Muscle of leg (tissue), 11 donors: ENCODE data around the gene ZNF213. TPM values are rescaled to one million over a fixed set of nuclear protein-coding genes. Genes with fewer than 3 reads are reported as not detected.
A peak's percentile ranks its signal among the peaks of the same experiment; 100 is the strongest.
"Not testable (repeated sequence)": the region's sequence is repeated elsewhere in the genome, so short reads cannot be mapped to it uniquely, and the experiment has no call there.

ENCODE experiments used
- DNase-seq: peaks from one replicate; pipeline ENCODE4 v3.0.0; 2013
- H3K27ac ChIP-seq: one replicate; pipeline ENCODE4 v1.5.1; 2013; ENCODE audit warnings: mild to moderate bottlenecking, low read length, control low read depth
- H3K27me3 ChIP-seq: one replicate; pipeline ENCODE4 v1.6.1; 2013; ENCODE audit warnings: low read length; ENCODE audit not compliant: control insufficient read depth, insufficient read depth
- H3K36me3 ChIP-seq: one replicate; pipeline ENCODE4 v1.6.1; 2013; ENCODE audit warnings: low read length; ENCODE audit not compliant: control insufficient read depth, insufficient read depth
- H3K4me1 ChIP-seq: one replicate; pipeline ENCODE4 v1.6.1; 2013; ENCODE audit warnings: low read length; ENCODE audit not compliant: control insufficient read depth, insufficient read depth
- H3K4me3 ChIP-seq: one replicate; pipeline ENCODE4 v1.5.1; 2013; ENCODE audit warnings: low read length, control low read depth
- H3K9me3 ChIP-seq: replicated peaks from 2 replicates; pipeline ENCODE4 v1.6.1; 2013; ENCODE audit warnings: low read depth, low read length; ENCODE audit not compliant: control insufficient read depth
- WGBS: methylation state at CpG from one replicate; pipeline ENCODE4 v1.1.5; 2013; ENCODE audit warnings: missing lambda C conversion rate; ENCODE audit not compliant: insufficient coverage; 5-methylcytosine and 5-hydroxymethylcytosine counted together
- polyA plus RNA-seq, 8 donors: library from polyadenylated mRNA; unstranded; fragments of 120-200 nt; gene quantifications; one replicate each; pipeline versions ENCODE4 v1.2.1 to v1.2.3, GENCODE V29; 2013; ENCODE audit warnings: inconsistent platforms in 1 of 8, low replicate concordance in 1 of 8; ENCODE audit not compliant: insufficient read length in 8 of 8, insufficient read depth in 1 of 8
- total RNA-seq: library from RNA; stranded (reverse); fragments of 120-200 nt; gene quantifications from one replicate; pipeline ENCODE4 v1.2.4, GENCODE V29; 2013

Gene ZNF213
- total and polyA plus RNA-seq, 9 donors = 3.1 to 14.0 (median 11.4) TPM

DNA sequence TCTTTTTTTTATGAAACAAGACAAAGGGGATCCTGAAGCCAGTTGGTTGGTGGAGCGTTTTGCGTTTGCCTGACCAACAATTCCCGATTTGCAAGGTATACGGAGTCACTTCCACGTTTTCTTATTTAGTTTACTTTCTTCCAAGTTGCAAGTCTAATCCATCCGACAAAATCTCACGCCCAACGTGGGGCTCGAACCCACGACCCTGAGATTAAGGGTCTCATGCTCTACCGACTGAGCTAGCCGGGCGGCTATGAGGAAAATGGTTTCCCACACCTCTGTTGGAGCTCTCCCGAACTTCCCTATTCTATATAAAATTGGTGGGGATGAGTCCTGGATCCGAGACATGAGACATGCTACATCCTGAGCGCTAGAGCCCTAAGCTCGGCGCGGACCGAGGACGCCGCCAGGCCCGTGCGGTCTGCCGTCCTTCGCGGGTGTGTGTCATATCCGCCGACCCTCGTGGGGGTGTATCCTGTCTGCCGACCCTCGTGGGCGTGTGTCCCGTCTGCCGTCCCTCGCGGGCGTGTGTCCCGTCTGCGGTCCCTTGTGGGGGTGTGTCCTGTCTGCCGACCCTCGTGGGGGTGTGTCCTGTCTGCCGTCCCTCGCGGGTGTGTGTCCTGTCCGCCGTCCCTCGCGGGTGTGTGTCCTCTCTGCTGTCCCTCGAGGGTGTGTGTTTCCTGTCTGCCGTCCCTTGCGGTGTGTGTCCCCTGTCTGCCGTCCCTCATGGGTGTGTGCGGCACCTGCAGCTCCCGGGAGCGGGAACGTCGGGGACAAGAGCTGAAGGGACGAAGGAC lies 22.6 kb downstream of the ZNF213 start:
- peaks cover 52% of the 10 kb centered on the region for H3K27me3 ChIP-seq
- peak; percentile 91 for DNase-seq
- no peaks in the 10 kb centered on the region for H3K9me3 ChIP-seq

DNA sequence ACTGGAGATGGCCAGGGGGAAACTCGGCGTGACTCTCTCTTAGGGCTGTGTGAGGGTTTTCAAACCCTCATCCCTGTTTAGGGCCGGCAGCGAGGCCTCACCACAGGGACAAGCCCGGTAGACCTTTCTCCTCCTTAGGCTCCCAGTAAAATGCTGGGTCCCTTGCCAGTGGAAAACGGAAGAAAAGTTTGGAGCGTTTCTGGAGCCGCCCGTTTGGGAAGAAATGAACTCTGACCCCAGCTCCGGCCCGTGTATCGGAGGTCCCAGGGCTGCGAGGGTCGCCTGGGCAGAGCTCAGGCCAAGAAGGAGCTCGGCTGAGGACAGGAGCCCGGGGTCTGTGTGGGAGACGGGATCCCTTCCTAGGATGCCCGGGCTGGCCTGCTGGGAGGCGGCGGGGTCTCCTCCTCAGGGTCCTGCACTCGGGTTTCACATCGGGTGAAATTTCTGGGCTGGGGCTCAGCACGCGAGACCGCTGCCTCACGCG lies 23.2 kb downstream of the ZNF213 start:
- Histone ChIP-seq H3K27me3 (peaks cover 52% of the 10 kb centered on the region), H3K27ac (peak overlapping the region; percentile 62), H3K4me1 (peaks cover 22% of the 10 kb centered on the region), H3K36me3 (no peaks in the 10 kb centered on the region), H3K4me3 (peak overlapping the region; percentile 68), H3K9me3 (no peaks in the 10 kb centered on the region)
- DNase-seq = peak; percentile 55
- 1% methylated on average over 27 of the region's 27 CpGs for WGBS

More for the DNA sequence above, 22.6 kb downstream of the ZNF213 start:
- under 1% methylated on average over 49 of the region's 59 CpGs for WGBS
- Histone ChIP-seq H3K4me3 (peak overlapping the region; percentile 68), H3K27ac (peak overlapping the region; percentile 62), H3K4me1 (peaks cover 24% of the 10 kb centered on the region), H3K36me3 (no peaks in the 10 kb centered on the region)

DNA sequence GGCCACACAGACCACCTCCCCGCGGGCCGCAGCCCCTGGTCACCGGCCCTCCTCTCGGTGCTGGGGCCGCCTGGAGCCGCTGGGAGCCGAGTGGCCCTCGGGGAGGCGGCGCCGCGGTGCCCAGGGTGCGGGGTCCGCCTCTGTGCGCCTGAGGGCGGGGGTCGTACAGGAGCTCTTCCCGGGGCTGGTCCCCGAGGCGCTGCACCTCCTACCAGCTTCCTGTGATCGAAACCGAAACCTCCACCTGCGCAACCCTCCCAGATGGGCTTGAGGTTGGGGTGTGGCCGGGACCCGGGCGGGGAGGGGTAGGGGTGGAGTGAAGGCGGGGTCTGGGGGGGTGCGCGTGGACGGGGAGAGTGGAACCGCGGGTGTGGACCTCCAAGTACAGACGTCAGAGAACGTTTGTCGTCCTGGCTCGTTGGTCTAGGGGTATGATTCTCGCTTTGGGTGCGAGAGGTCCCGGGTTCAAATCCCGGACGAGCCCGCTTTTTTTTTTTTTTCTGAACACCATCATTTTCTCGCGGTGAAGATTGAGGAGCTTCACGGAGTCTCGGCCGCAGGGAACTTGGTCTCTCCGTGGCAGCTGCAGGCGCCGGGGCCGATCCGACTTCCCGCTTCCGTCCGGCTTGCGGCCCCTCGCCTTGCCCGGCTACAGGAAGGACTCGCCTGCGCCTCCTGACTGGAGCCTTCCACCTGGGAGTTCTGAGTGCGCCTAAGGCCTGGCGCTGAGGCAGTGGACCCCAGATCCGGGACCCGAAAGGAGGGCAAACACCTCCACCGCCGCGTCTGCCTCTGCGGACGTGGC lies 23.9 kb downstream of the ZNF213 start:
- Histone ChIP-seq H3K27ac (peak overlapping the region; percentile 87), H3K4me3 (peak overlapping the region; percentile 68), H3K4me1 (peaks cover 22% of the 10 kb centered on the region), H3K9me3 (no peaks in the 10 kb centered on the region), H3K27me3 (peaks cover 56% of the 10 kb centered on the region), H3K36me3 (no peaks in the 10 kb centered on the region)
- 1% methylated on average over 51 of the region's 70 CpGs for WGBS
- peak; percentile 81 for DNase-seq

DNA sequence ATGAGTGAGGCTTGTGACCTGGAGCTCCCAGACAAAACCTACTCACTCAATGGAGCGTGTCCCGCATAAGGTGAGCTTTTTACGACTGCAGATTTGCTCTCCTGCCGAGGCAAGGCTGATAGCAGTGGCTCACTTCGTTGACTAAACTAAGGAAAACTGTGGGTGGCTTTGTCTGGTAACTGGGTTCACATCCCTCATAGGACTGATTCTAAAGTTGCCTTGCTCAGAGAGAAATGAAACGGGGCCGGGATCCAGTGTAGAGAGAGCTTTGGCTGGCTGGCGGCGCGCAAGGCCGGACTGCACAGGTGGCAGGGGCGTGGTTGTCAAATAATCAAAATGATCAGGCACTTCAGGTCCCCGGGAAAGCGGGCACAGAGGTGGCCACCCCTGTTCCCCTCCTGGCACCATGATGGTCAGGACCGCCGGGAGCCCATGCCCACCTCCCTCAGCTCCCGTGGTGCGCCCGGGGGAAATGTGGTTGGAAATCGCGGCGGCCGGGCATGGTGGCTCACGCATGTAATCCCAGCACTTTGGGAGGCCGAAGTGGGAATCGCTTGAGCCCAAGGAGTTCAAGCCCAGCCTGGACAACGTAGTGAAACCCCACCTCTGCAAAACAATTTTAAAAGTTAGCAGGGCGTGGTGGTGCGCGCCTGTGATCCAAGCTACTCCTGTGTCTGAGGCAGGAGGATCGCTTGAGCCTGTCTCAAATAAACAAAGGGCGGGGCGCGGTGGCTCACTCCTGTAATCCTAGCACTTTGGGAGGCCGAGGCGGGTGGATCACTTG lies 26.6 kb downstream of the ZNF213 start:
- whole genome bisulfite sequencing = 82% methylated on average over 30 of the region's 36 CpGs
- Histone ChIP-seq H3K4me1 (peaks cover 25% of the 10 kb centered on the region), H3K9me3 (no peaks in the 10 kb centered on the region), H3K36me3 (no peaks in the 10 kb centered on the region), H3K27ac (no peak overlapping the region), H3K27me3 (peaks cover 68% of the 10 kb centered on the region), H3K4me3 (no peak overlapping the region)
- DNase-seq = no peak

DNA sequence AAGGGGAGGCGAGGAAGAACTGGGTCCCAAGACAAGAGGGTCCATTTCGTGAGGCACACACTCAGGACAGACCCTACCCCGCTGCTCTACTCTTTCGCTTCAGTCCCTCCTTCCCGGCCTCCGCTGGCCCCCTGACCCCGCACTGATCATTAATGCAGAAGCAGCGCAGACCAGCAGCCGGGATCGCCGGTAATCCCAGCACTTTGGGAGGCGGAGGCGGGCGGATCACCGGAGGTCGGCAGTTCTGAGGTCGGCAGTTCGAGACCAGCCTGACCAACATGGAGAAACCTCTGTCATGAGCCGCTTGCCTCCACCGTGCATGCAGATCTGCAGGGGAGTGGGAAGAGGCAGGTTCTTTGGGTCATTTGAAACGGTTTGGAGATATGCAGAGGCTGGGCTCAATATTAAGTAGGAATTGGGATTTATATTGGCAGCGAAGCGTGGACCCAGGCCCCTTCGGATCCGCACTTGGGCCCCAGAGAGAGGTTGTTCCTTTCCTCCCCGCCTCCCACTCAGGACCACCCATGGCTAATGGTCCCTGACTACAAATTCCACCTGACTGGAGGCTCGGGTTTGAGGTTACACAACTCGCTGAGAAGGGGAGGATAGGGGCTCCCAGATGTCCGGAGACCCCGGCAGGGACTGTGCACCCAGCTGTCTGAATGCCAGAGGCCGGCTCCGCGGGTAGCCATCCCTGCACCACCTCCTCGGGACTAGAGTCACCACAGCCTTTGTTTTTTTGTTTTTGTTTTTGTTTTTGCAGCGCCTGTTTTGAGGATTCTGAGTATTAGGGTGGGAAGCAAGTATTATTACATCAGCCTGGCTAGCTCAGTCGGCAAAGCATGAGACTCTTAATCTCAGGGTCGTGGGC lies 29.5 kb downstream of the ZNF213 start:
- Histone ChIP-seq H3K27ac (no peak overlapping the region), H3K4me1 (peaks cover 12% of the 10 kb centered on the region), H3K36me3 (no peaks in the 10 kb centered on the region), H3K9me3 (no peaks in the 10 kb centered on the region), H3K27me3 (peaks cover 71% of the 10 kb centered on the region), H3K4me3 (no peak overlapping the region)
- 82% methylated on average over 25 of the region's 37 CpGs for WGBS
- DNase-seq = no peak

DNA sequence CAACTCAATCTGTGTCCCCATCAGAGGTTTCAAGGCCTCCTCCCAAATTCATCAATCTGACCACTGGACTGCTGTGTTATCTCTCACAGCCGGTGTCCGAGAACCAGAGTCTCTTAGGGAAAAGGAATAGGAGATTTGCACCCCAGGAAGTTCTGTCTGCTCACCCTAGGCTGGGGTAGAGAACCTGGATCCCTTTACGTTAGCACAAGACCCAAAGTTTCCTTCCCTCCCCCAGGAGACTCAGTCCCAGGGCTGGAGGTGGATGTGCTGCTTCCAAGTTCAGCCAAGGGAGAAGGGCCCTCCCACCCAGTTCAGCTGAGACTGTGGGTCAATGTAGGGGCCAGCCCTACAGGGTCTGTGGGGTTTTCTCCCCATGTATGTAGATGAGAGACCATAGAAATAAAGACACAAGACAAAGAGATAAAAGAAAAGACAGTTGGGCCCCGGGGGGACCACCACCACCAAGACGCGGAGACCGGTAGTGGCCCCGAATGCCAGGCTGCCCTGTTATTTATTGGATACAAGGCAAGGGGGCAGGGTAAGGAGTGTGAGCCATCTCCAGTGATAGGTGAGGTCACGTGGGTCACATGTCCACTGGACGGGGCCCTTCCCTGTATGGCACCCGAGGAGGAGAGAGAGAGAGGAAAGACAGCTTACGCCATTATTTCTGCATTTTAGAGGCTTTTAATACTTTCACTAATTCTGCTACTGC lies 30.4 kb downstream of the ZNF213 start:
- peaks cover 71% of the 10 kb centered on the region for H3K27me3 ChIP-seq
- no peak overlapping the region for H3K4me3 ChIP-seq
- H3K36me3 ChIP-seq = no peaks in the 10 kb centered on the region
- WGBS = 96% methylated on average over 7 of the region's 12 CpGs
- peaks cover 5% of the 10 kb centered on the region for H3K4me1 ChIP-seq
- no peak overlapping the region for H3K27ac ChIP-seq
- H3K9me3 ChIP-seq = no peaks in the 10 kb centered on the region
- DNase-seq = no peak

DNA sequence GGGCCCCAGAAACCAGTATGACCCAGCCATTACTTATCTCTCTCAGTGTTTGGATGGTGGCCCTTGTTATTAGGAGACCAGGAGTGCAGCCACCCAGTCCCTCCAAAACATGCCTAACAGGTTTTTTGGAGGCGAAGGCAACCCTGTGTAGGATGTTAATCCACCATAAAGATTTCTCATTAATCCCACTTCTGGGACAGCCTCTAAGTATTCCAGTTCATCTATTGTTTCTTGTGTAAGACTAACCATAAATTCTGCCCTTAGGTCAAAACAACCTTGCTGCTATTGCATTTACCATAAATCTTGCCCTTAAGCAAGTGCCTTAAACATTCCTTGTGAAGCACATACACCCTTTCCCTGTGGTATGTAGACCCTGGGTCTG lies 31.7 kb downstream of the ZNF213 start:
- H3K27me3 ChIP-seq = peaks cover 74% of the 10 kb centered on the region
- no peak overlapping the region for H3K4me3 ChIP-seq
- no peak for DNase-seq
- no peaks in the 10 kb centered on the region for H3K9me3 ChIP-seq
- peaks cover 15% of the 10 kb centered on the region for H3K4me1 ChIP-seq
- no CpG with 5 or more reads among the region's 1 CpG for WGBS
- no peak overlapping the region for H3K27ac ChIP-seq
- no peaks in the 10 kb centered on the region for H3K36me3 ChIP-seq

DNA sequence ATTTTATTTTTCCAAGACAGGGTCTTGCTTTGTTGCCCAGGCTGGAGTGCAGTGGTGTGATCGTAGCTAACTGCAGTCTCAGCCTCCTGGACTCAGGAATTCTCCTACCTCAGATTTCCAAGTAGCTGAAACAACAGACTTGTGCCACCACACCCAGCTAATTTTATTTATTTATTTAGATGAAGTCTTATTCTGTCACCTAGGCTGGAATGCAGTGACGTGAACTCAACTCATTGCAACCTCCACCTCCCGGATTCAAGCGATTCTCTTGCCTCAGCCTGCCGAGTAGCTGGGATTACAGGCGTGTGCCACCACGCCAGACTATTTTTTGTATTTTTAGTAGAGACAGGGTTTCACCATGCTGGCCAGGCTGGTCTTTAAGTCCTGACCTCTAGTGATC lies 33.9 kb downstream of the ZNF213 start:
- Histone ChIP-seq H3K4me1 (peaks cover 16% of the 10 kb centered on the region), H3K27me3 (peaks cover 81% of the 10 kb centered on the region)
- H3K27ac ChIP-seq, DNase-seq, H3K4me3 ChIP-seq, H3K9me3 ChIP-seq, H3K36me3 ChIP-seq: not testable (repeated sequence)
- WGBS = 70% methylated on average over 2 of the region's 7 CpGs
